GM12878 (cell line): ENCODE measurements around the gene VSX1. TPM values are rescaled to one million over a fixed set of nuclear protein-coding genes. Genes with fewer than 3 reads are reported as not detected.
A peak's percentile ranks its signal among the peaks of the same experiment; 100 is the strongest.

Source experiments
- ATF7 ChIP-seq: fragments of 450-650 bp; IDR thresholded peaks from 2 replicates; pipeline ENCODE4 v1.6.1; 2016; ENCODE audit warnings: low read depth, mild to moderate bottlenecking
- BHLHE40 ChIP-seq, 2 experiments: fragments of 450-650 bp in 1 of 2; IDR thresholded peaks; 2 replicates each; pipeline ENCODE4 v1.6.1; 2011 to 2017; ENCODE audit warnings: low read depth in 2 of 2, borderline replicate concordance in 1 of 2, improper control_type of control experiment in 1 of 2, low read length in 1 of 2, mild to moderate bottlenecking in 1 of 2
- CEBPB ChIP-seq, 2 experiments: fragments of 150-350 bp in 1 of 2; IDR thresholded peaks; 2 replicates each; pipeline ENCODE4 v1.6.1; 2012 to 2014; ENCODE audit warnings: low read depth in 2 of 2, low read length in 2 of 2, borderline replicate concordance in 1 of 2, inconsistent platforms in 1 of 2
- IKZF2 ChIP-seq, 2 experiments: fragments of 450-650 bp; IDR thresholded peaks; 2 replicates each; pipeline ENCODE4 v1.6.1; 2017; ENCODE audit warnings: mild to moderate bottlenecking in 2 of 2, moderate library complexity in 2 of 2
- KAT2A ChIP-seq: conservative IDR thresholded peaks from 2 replicates; pipeline ENCODE4 v1.6.1; 2011; ENCODE audit warnings: low read depth, low read length; ENCODE audit not compliant: control insufficient read depth
- MTA2 ChIP-seq: fragments of 450-650 bp; IDR thresholded peaks from 2 replicates; pipeline ENCODE4 v1.6.1; 2016; ENCODE audit warnings: low read depth, mild to moderate bottlenecking, moderate library complexity
- MTA3 ChIP-seq: IDR thresholded peaks from 2 replicates; pipeline ENCODE4 v1.6.1; 2012; ENCODE audit warnings: low read length, inconsistent platforms, borderline replicate concordance
- MXI1 ChIP-seq: fragments of 150-350 bp; IDR thresholded peaks from 2 replicates; pipeline ENCODE4 v1.6.1; 2011; ENCODE audit warnings: low read depth, mild to moderate bottlenecking, inconsistent platforms, low read length, improper control_type of control experiment
- NBN ChIP-seq: fragments of 450-650 bp; IDR thresholded peaks from 2 replicates; pipeline ENCODE4 v1.6.1; 2016
- NFXL1 ChIP-seq: fragments of 450-650 bp; IDR thresholded peaks from 2 replicates; pipeline ENCODE4 v1.6.1; 2017; ENCODE audit warnings: antibody characterized with exemption, mild to moderate bottlenecking, borderline replicate concordance
- NFYA ChIP-seq: IDR thresholded peaks from 2 replicates; pipeline ENCODE4 v1.6.1; 2011; ENCODE audit warnings: low read depth, mild to moderate bottlenecking, low read length, improper control_type of control experiment, borderline replicate concordance
- NR2C2 ChIP-seq: IDR thresholded peaks from 2 replicates; pipeline ENCODE4 v1.6.1; 2011; ENCODE audit warnings: borderline replicate concordance, low read depth; ENCODE audit not compliant: control insufficient read depth, insufficient read length
- PAX5 ChIP-seq: IDR thresholded peaks from 2 replicates; pipeline ENCODE4 v1.6.1; 2011; ENCODE audit warnings: low read depth, low read length, borderline replicate concordance
- POU2F2 ChIP-seq: IDR thresholded peaks from 3 replicates; pipeline ENCODE4 v1.6.1; 2011; ENCODE audit warnings: low read depth, mild to moderate bottlenecking, low read length, borderline replicate concordance
- RAD51 ChIP-seq: fragments of 450-650 bp; IDR thresholded peaks from 2 replicates; pipeline ENCODE4 v1.6.1; 2016; ENCODE audit warnings: moderate library complexity, mild to moderate bottlenecking, inconsistent platforms
- RCOR1 ChIP-seq: conservative IDR thresholded peaks from 2 replicates; pipeline ENCODE4 v1.6.1; 2012; ENCODE audit warnings: low read depth, low read length, improper control_type of control experiment
- SMC3 ChIP-seq: IDR thresholded peaks from 2 replicates; pipeline ENCODE4 v1.6.1; 2011; ENCODE audit warnings: low read length, improper control_type of control experiment, borderline replicate concordance
- SRF ChIP-seq, 2 experiments: IDR thresholded peaks; 2 replicates each; pipeline ENCODE4 v1.6.1; 2011; ENCODE audit warnings: low read depth in 2 of 2, low read length in 2 of 2, mild to moderate bottlenecking in 1 of 2, moderate library complexity in 1 of 2
- YY1 ChIP-seq: IDR thresholded peaks from 2 replicates; pipeline ENCODE4 v1.6.1; 2011; ENCODE audit warnings: low read depth, mild to moderate bottlenecking, low read length
- ZNF217 ChIP-seq: fragments of 450-650 bp; IDR thresholded peaks from 2 replicates; pipeline ENCODE4 v1.6.1; 2017; ENCODE audit warnings: antibody characterized with exemption, mild to moderate bottlenecking
- ZNF274 ChIP-seq: IDR thresholded peaks from one replicate; pipeline ENCODE4 v1.8.0; 2011; ENCODE audit not compliant: insufficient read length, insufficient read depth
- ZNF592 ChIP-seq: fragments of 450-650 bp; IDR thresholded peaks from 2 replicates; pipeline ENCODE4 v1.6.1; 2017; ENCODE audit warnings: mild to moderate bottlenecking, moderate library complexity
- ZNF622 ChIP-seq: fragments of 450-650 bp; IDR thresholded peaks from 2 replicates; pipeline ENCODE4 v1.6.1; 2017; ENCODE audit warnings: mild to moderate bottlenecking, inconsistent platforms
- ZNF687 ChIP-seq: fragments of 450-650 bp; IDR thresholded peaks from 2 replicates; pipeline ENCODE4 v1.6.1; 2017; ENCODE audit warnings: mild to moderate bottlenecking, moderate library complexity
- polyA plus RNA-seq, 11 experiments: library from polyadenylated mRNA; depleted of rRNA in 4 of 11; unstranded in 6 of 11; stranded (reverse) in 5 of 11; fragments of >200 nt; fragmentation: Nextera tagmentation in 4 of 11; fragmentation: Illumina TruSeq in 1 of 11; extraction: Ambion mirVana in 4 of 11; extraction: Trizol in 1 of 11; gene quantifications; 1 replicate in 1 of 11; 2 replicates in 10 of 11; pipeline versions ENCODE4 v1.2.1 to v1.2.3, GENCODE V29; 2011 to 2016; ENCODE audit warnings: inconsistent platforms in 2 of 11, missing spikeins in 2 of 11, low read depth in 1 of 11
- total RNA-seq, 4 experiments: library from RNA; depleted of rRNA in 3 of 4; stranded (reverse); fragments of >200 nt in 3 of 4; fragmentation: Illumina TruSeq in 1 of 4; extraction: Trizol in 1 of 4; gene quantifications; 2 replicates each; pipeline versions ENCODE4 v1.2.1 to v1.2.3, GENCODE V29; 2013 to 2021

The VSX1 gene
- total and polyA plus RNA-seq, 10 of the 15 experiments (the other 5 are each of a cell fraction or from before 2014, with no cell fraction given), result 0.05 TPM; not detected in 9

GRCh38 chr20:25057234-25058050 is 24.5 kb downstream of the VSX1 start (continued):
- TF ChIP-seq MTA2 (peak; percentile 41; the same call in 1 of the 2 replicates), POU2F2 (no peak), SMC3 (no peak), CEBPB (IDR thresholded peaks at IDR 0.05; ENCODE audit: borderline replicate concordance in 1 of 2, low read depth in 2 of 2, low read length in 2 of 2) (no peak), NR2C2 (no peak), ZNF592 (no peak), ZNF687 (no peak), PAX5 (peak; percentile 32; the same call in 1 of the 2 replicates), BHLHE40 (IDR thresholded peaks at IDR 0.05; ENCODE audit: borderline replicate concordance in 1 of 2, low read depth in 2 of 2, low read length in 1 of 2) (peak; percentile 77 to 95), MTA3 (no peak), ZNF622 (no peak), IKZF2 (IDR thresholded peaks at IDR 0.05) (peak; percentile 83 to 89), RCOR1 (no peak), ATF7 (no peak), ZNF274 (no peak), YY1 (no peak), NFYA (no peak), NBN (peak; percentile 84), KAT2A (no peak), NFXL1 (peak; percentile 81; the same call in 1 of the 2 replicates), RAD51 (no peak), SRF (IDR thresholded peaks at IDR 0.05; ENCODE audit: low read depth in 2 of 2, low read length in 2 of 2) (no peak), MXI1 (peak; percentile 86), ZNF217 (peak; percentile 50)
